HEK293T (cell line): ENCODE data around the gene ECI2.

Experiments used
- ARNT ChIP-seq: fragments of 450-650 bp; IDR thresholded peaks from 2 replicates; pipeline ENCODE4 v1.6.1; 2017; ENCODE audit warnings: mild to moderate bottlenecking
- BHLHE40 ChIP-seq: fragments of 450-650 bp; IDR thresholded peaks from 2 replicates; pipeline ENCODE4 v1.6.1; 2016; ENCODE audit warnings: mild to moderate bottlenecking, moderate library complexity, borderline replicate concordance
- ELF4 ChIP-seq: fragments of 450-650 bp; IDR thresholded peaks from 2 replicates; pipeline ENCODE4 v1.6.1; 2017; ENCODE audit warnings: antibody characterized with exemption
- FOXM1 ChIP-seq: fragments of 450-650 bp; IDR thresholded peaks from 2 replicates; pipeline ENCODE4 v1.6.1; 2017; ENCODE audit warnings: mild to moderate bottlenecking, borderline replicate concordance
- NFRKB ChIP-seq: fragments of 450-650 bp; IDR thresholded peaks from 2 replicates; pipeline ENCODE4 v1.6.1; 2016; ENCODE audit warnings: mild to moderate bottlenecking, moderate library complexity
- SUZ12 ChIP-seq: fragments of 450-650 bp; IDR thresholded peaks from 2 replicates; pipeline ENCODE4 v1.6.1; 2016; ENCODE audit warnings: mild to moderate bottlenecking
- TARDBP ChIP-seq: fragments of 450-650 bp; IDR thresholded peaks from 2 replicates; pipeline ENCODE4 v1.6.1; 2016
- ZNF384 ChIP-seq: fragments of 450-650 bp; IDR thresholded peaks from 2 replicates; pipeline ENCODE4 v1.6.1; 2016
- TF ChIP-seq, protein P1 (sequence below): fragments of 450-650 bp; IDR thresholded peaks from 2 replicates; pipeline ENCODE4 v1.6.1; 2016

DNA sequence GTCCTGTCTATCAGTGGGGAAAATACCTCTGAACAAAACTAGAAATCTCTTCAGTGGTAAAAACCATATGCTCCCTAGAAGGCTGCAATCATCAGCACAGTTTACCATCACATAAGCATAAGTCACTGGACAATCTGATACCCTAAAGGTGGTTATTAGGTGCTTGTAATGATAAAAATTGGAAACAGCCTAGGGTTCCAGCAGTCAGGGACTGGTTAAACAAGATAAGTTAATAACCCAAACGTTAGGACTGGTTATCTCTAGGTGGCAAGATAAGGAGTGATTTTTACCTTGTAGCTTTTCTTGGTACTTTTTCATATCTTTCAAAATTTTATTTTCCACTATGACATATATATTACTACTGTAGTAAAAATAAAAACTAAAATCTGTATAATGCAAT lies 11.0 kb downstream of the ECI2 start:
- no peak for TF ChIP-seq BHLHE40
- no peak for TF ChIP-seq ZNF384
- TF ChIP-seq SUZ12: no peak
- TF ChIP-seq, protein P1, sequence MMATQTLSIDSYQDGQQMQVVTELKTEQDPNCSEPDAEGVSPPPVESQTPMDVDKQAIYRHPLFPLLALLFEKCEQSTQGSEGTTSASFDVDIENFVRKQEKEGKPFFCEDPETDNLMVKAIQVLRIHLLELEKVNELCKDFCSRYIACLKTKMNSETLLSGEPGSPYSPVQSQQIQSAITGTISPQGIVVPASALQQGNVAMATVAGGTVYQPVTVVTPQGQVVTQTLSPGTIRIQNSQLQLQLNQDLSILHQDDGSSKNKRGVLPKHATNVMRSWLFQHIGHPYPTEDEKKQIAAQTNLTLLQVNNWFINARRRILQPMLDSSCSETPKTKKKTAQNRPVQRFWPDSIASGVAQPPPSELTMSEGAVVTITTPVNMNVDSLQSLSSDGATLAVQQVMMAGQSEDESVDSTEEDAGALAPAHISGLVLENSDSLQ: no peak
- TF ChIP-seq FOXM1: no peak
- TF ChIP-seq NFRKB: no peak
- TF ChIP-seq ELF4: no peak
- no peak for TF ChIP-seq ARNT
- TF ChIP-seq TARDBP: no peak
